GM20431 (cell line): ENCODE measurements around the gene RNF146.
"Not testable (repeated sequence)": the region's sequence is repeated elsewhere in the genome, so short reads cannot be mapped to it uniquely, and the experiment has no call there.

Source experiments
- in situ Hi-C: fragments of 300-500 bp; cut with MseI, MboI; formaldehyde crosslinking; loops from one replicate; pipeline ENCODE4 v1.15.0; 2020; ENCODE audit warnings: low sequenced_read_pairs; ENCODE audit not compliant: unreplicated experiment

Gene RNF146

GRCh38 chr6:127266178-127266891 lies at the start of gene RNF146:
Gene RNF146 (plus strand): TSS chr6:127266864. CDS start chr6:127280339, 13,475 bp downstream.
- in situ Hi-C loops = no loop called here

- in situ Hi-C loops = no loop called here
Observed at GRCh38 chr6:127219869-127220268, 46.8 kb upstream of the RNF146 start.

- in situ Hi-C loops = no loop called here
Observed at GRCh38 chr6:127221201-127221600, 45.5 kb upstream of the RNF146 start.

- in situ Hi-C loops = no loop called here
Observed at GRCh38 chr6:127222418-127222817, 44.2 kb upstream of the RNF146 start.

- in situ Hi-C loops = no loop called here
Observed at GRCh38 chr6:127225497-127225896, 41.2 kb upstream of the RNF146 start.

- in situ Hi-C loops = not testable (repeated sequence)
Observed at GRCh38 chr6:127233819-127234218, 32.8 kb upstream of the RNF146 start.

GRCh38 chr6:127243501-127243900 lies 23.2 kb upstream of the RNF146 start:
- in situ Hi-C loops = no loop called here

- in situ Hi-C loops = no loop called here
Observed at GRCh38 chr6:127247114-127248096, 19.3 kb upstream of the RNF146 start.

- in situ Hi-C loops = no loop called here
Observed at GRCh38 chr6:127249621-127250020, 17.0 kb upstream of the RNF146 start.

GRCh38 chr6:127255286-127255685 lies 11.4 kb upstream of the RNF146 start:
- in situ Hi-C loops = no loop called here

- in situ Hi-C loops = no loop called here
Observed at GRCh38 chr6:127262896-127263295, 3.8 kb upstream of the RNF146 start.

- in situ Hi-C loops = no loop called here
Observed at GRCh38 chr6:127263481-127263880, 3.2 kb upstream of the RNF146 start.

- in situ Hi-C loops = no loop called here
Observed at GRCh38 chr6:127266892-127267645, 405 bp downstream of the RNF146 start.

GRCh38 chr6:127267646-127268625 lies 1.3 kb downstream of the RNF146 start:
- in situ Hi-C loops = no loop called here

GRCh38 chr6:127272576-127272975 lies 5.9 kb downstream of the RNF146 start:
- in situ Hi-C loops = no loop called here

- in situ Hi-C loops = no loop called here
Observed at GRCh38 chr6:127273499-127273898, 6.8 kb downstream of the RNF146 start.

GRCh38 chr6:127276331-127276730 lies 9.7 kb downstream of the RNF146 start:
- in situ Hi-C loops = no loop called here

- in situ Hi-C loops = no loop called here
Observed at GRCh38 chr6:127277878-127278843, 11.5 kb downstream of the RNF146 start.
